ENCODE measurements around the gene PAK5. TPM values are rescaled to one million over a fixed set of nuclear protein-coding genes. Genes with fewer than 3 reads are reported as not detected.

Gene PAK5
- total RNA-seq, 4 donors from 2014 or later: 0.04 to 0.34 (median 0.24) TPM

DNA sequence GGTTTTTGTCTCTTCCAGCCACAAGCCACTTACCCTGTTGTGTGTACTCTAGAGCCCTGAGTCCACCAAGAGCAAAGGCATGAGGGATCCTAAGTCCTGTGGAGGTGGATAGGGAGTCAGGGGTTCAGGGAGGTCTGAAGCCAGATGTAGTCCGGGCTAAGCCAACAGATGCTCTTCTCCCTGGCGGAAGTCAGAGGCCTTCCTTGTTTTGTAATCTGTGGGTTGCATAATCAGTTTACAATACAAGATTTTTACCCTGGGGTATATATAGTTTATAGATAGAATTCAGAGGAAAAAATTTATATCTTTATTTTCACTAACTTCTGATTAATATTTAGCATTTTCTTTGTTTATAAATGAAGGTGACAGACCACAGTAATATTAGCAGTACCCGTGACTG lies 315.2 kb downstream of the PAK5 start:
- 63 to 82% methylated on average over 3 of the region's 3 CpGs for WGBS, 2 donors
- Histone ChIP-seq H3K4me1 (no peaks in the 10 kb centered on the region), H3K36me3 (no peaks in the 10 kb centered on the region), H3K4me3 (no peak overlapping the region), H3K27me3 (peaks cover 0 to 17% (median 0%) of the 10 kb centered on the region in 4 donors), H3K9me3 (no peaks in the 10 kb centered on the region), H3K27ac (no peak overlapping the region)
- TF ChIP-seq, protein P1, sequence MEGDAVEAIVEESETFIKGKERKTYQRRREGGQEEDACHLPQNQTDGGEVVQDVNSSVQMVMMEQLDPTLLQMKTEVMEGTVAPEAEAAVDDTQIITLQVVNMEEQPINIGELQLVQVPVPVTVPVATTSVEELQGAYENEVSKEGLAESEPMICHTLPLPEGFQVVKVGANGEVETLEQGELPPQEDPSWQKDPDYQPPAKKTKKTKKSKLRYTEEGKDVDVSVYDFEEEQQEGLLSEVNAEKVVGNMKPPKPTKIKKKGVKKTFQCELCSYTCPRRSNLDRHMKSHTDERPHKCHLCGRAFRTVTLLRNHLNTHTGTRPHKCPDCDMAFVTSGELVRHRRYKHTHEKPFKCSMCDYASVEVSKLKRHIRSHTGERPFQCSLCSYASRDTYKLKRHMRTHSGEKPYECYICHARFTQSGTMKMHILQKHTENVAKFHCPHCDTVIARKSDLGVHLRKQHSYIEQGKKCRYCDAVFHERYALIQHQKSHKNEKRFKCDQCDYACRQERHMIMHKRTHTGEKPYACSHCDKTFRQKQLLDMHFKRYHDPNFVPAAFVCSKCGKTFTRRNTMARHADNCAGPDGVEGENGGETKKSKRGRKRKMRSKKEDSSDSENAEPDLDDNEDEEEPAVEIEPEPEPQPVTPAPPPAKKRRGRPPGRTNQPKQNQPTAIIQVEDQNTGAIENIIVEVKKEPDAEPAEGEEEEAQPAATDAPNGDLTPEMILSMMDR (IDR thresholded peaks at IDR 0.05): no peak
- TF ChIP-seq POLR2A (IDR thresholded peaks at IDR 0.05): no peak
- intact Hi-C loops (cut with DNase I): no loop called here
- DNase-seq: no peak

DNA sequence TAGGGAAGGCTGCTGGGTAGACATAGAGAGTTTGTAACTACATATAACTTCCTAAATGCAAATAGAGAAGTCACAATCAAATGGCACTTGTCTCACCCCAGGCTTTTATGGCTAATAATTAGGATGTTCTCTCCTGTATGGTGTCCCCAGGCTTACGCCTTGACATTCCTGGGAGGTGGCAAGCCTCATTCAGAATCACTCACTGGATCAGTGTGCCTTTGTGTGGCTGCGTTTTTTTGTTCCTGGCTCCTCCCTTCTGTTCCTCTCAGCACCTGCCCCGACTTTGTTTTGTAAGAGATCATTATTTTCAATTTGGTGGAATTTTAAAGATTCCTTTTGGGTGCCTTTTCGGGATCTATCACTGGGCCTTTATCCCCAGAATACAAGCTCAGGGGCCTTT lies 318.8 kb downstream of the PAK5 start:
- H3K36me3 ChIP-seq: no peaks in the 10 kb centered on the region
- intact Hi-C loops (cut with DNase I): no loop called here
- no peak overlapping the region for H3K4me3 ChIP-seq
- peaks cover 0 to 18% (median 12%) of the 10 kb centered on the region in 3 donors for H3K4me1 ChIP-seq
- H3K27ac ChIP-seq: no peak overlapping the region
- H3K9me3 ChIP-seq: no peaks in the 10 kb centered on the region
- TF ChIP-seq, protein P1 (IDR thresholded peaks at IDR 0.05): no peak
- TF ChIP-seq POLR2A (IDR thresholded peaks at IDR 0.05): no peak
- no peak for DNase-seq
- WGBS, 2 donors: 32 to 59% methylated on average over 4 of the region's 4 CpGs
- H3K27me3 ChIP-seq: peaks cover 0 to 52% (median 2%) of the 10 kb centered on the region in 4 donors

DNA sequence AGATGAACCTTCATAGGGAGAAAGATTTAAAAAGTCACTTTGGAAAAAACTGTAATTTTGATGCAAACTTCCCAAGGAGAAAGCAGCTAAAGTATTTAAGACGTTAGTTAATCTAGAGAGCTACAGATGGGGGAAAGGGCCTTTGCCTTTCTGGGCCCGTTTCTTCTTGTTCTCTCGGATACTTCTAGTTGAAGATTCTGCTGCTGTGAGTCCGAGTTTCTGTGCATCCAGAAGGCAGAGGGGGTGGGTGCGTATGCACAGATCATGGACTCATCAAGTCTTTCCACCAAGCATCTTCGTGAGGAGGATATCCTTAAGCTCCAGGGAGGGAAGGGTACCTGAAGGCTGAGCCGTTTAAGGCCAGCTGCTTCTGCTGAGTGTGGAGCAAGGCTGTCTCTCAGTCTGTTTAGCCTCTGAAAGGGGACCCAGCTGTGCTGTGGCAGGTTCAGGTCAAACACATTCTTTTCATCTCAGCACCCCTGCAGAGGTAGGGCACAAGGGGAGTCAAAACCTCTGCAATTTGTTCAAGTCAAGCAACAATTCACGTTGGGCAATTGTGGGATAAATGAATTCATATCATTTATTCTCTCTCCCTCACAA lies 320.2 kb downstream of the PAK5 start:
- Histone ChIP-seq H3K9me3 (no peaks in the 10 kb centered on the region), H3K27me3 (peaks cover 0 to 66% (median 2%) of the 10 kb centered on the region in 4 donors), H3K4me3 (no peak overlapping the region), H3K27ac (no peak overlapping the region), H3K4me1 (peaks cover 0 to 27% (median 17%) of the 10 kb centered on the region in 3 donors), H3K36me3 (no peaks in the 10 kb centered on the region)
- intact Hi-C loops (cut with DNase I): no loop called here
- no peak for DNase-seq
- WGBS, 2 donors: 51 to 57% methylated on average over 8 of the region's 8 CpGs
- no peak for TF ChIP-seq POLR2A (IDR thresholded peaks at IDR 0.05)
- TF ChIP-seq, protein P1 (IDR thresholded peaks at IDR 0.05): no peak

GRCh38 chr20:9517297-9518162 lies 321.3 kb downstream of the PAK5 start:
- TF ChIP-seq, protein P1 (IDR thresholded peaks at IDR 0.05): no peak
- no peak for TF ChIP-seq POLR2A (IDR thresholded peaks at IDR 0.05)
- Histone ChIP-seq H3K36me3 (no peaks in the 10 kb centered on the region), H3K27ac (no peak overlapping the region), H3K4me1 (peaks cover 0 to 27% (median 17%) of the 10 kb centered on the region in 3 donors), H3K9me3 (no peaks in the 10 kb centered on the region), H3K4me3 (no peak overlapping the region), H3K27me3 (peaks cover 0 to 78% (median 2%) of the 10 kb centered on the region in 4 donors)
- 68 to 72% methylated on average over 8 of the region's 8 CpGs for WGBS, 2 donors
- intact Hi-C loops (cut with DNase I): no loop called here
- no peak for DNase-seq

Data from esophagus squamous epithelium (tissue), 5 donors.